HepG2 (cell line): Measurements from ENCODE around the gene CACHD1.

Experiments used
- NBN ChIP-seq: fragments of 450-650 bp; conservative IDR thresholded peaks from 2 replicates; pipeline ENCODE4 v1.6.1; 2017
- ZNF780A ChIP-seq: sonication (generic); formaldehyde crosslinking; IDR thresholded peaks from 2 replicates; pipeline ENCODE4 v1.8.0; 2022; ENCODE audit warnings: mild to moderate bottlenecking, missing genetic modification reagents, moderate library complexity

GRCh38 chr1:64486193-64486592, 16.3 kb downstream of the CACHD1 start:
- no peak for TF ChIP-seq NBN
- no peak for TF ChIP-seq ZNF780A (CRISPR knock-in tag)
